Caco-2 (cell line): Measurements from ENCODE around the gene NR1I3. TPM values are rescaled to one million over a fixed set of nuclear protein-coding genes. Genes with fewer than 3 reads are reported as not detected.

Experiments used
- BruUV-seq: library from RNA; stranded (reverse); fragments of 400-500 nt; replicated peaks from 2 replicates; lab custom pipeline; 2021; lab: Mats Ljungman, UMichigan
- CTCF ChIA-PET: fragments of 300-600 bp; sonication (Branson Sonifier 250); formaldehyde crosslinking; loops from one replicate; lab custom pipeline; 2022; ENCODE audit warnings: antibody characterized with exemption; lab: Charles Lee
- POLR2A ChIA-PET: fragments of 300-600 bp; sonication (Branson Sonifier 250); formaldehyde crosslinking; loops from one replicate; lab custom pipeline; 2022; ENCODE audit warnings: antibody characterized with exemption; lab: Charles Lee
- DNase-seq, 2 experiments: peaks; one replicate each; pipeline versions ENCODE4 v3.0.0 to v3.0.0-alpha.2; 2020 to 2022
- H3K27me3 ChIP-seq: replicated peaks from 2 replicates; pipeline ENCODE4 v1.6.0; 2011; ENCODE audit warnings: low read length; ENCODE audit not compliant: control insufficient read depth, insufficient read depth
- H3K36me3 ChIP-seq: 2 replicates; pipeline ENCODE4 v1.5.1; 2011; ENCODE audit warnings: low read length; ENCODE audit not compliant: control insufficient read depth, insufficient read depth
- H3K4me1 ChIP-seq: fragments of 250-450 bp; sonication (Bioruptor Pico); 2 replicates; pipeline ENCODE4 v1.5.1; 2020; ENCODE audit warnings: mild to moderate bottlenecking
- H3K4me3 ChIP-seq: 2 replicates; pipeline ENCODE4 v1.5.1; 2011; ENCODE audit warnings: low read depth, mild to moderate bottlenecking, control low read depth, low read length
- H3K9me3 ChIP-seq: fragments of 250-450 bp; sonication (Bioruptor Pico); 2 replicates; pipeline ENCODE4 v1.5.1; 2020; ENCODE audit warnings: mild to moderate bottlenecking, moderate library complexity
- H3K27ac Mint-ChIP-seq: one replicate; pipeline ENCODE4 v1.8.0; 2022; ENCODE audit warnings: mixed read lengths; ENCODE audit not compliant: unreplicated experiment
- H3K27me3 Mint-ChIP-seq: one replicate; pipeline ENCODE4 v1.8.0; 2022; ENCODE audit warnings: mixed read lengths; ENCODE audit not compliant: insufficient read depth, unreplicated experiment
- H3K36me3 Mint-ChIP-seq: one replicate; pipeline ENCODE4 v1.8.0; 2022; ENCODE audit warnings: mild to moderate bottlenecking, mixed read lengths; ENCODE audit not compliant: insufficient read depth, unreplicated experiment
- H3K4me1 Mint-ChIP-seq: one replicate; pipeline ENCODE4 v1.8.0; 2022; ENCODE audit warnings: low read depth, mixed read lengths; ENCODE audit not compliant: unreplicated experiment
- H3K4me3 Mint-ChIP-seq: one replicate; pipeline ENCODE4 v1.8.0; 2022; ENCODE audit warnings: mild to moderate bottlenecking, moderate library complexity, mixed read lengths; ENCODE audit not compliant: unreplicated experiment
- H3K9me3 Mint-ChIP-seq: one replicate; pipeline ENCODE4 v1.8.0; 2022; ENCODE audit warnings: mixed read lengths; ENCODE audit not compliant: unreplicated experiment
- intact Hi-C: fragments of 100-400 bp; cut with micrococcal nuclease; formaldehyde crosslinking; loops from one replicate; pipeline ENCODE4 v1.10.0; 2022; ENCODE audit not compliant: unreplicated experiment
- total RNA-seq: library from RNA; stranded (reverse); gene quantifications from 2 replicates; pipeline ENCODE4 v1.2.3, GENCODE V29; 2022
- TF ChIP-seq, protein P1 (sequence below), 2 experiments: fragments of 200-600 bp in 1 of 2; IDR thresholded peaks; 1 replicate in 1 of 2; 2 replicates in 1 of 2; pipeline versions ENCODE4 v1.5.1 to v1.8.0; 2011 to 2022; ENCODE audit warnings: antibody characterized with exemption in 1 of 2, control low read depth in 1 of 2, inconsistent platforms in 1 of 2, low read depth in 1 of 2, low read length in 1 of 2, mild to moderate bottlenecking in 1 of 2, moderate library complexity in 1 of 2; ENCODE audit not compliant: insufficient read depth in 1 of 2, severe bottlenecking in 1 of 2, unreplicated experiment in 1 of 2

NR1I3 gene
- total RNA-seq, 1 experiment from 2014 or later, result not detected

GRCh38 chr1:161260376-161261260 is 22.6 kb upstream of the NR1I3 start:
- TF ChIP-seq, protein P1, sequence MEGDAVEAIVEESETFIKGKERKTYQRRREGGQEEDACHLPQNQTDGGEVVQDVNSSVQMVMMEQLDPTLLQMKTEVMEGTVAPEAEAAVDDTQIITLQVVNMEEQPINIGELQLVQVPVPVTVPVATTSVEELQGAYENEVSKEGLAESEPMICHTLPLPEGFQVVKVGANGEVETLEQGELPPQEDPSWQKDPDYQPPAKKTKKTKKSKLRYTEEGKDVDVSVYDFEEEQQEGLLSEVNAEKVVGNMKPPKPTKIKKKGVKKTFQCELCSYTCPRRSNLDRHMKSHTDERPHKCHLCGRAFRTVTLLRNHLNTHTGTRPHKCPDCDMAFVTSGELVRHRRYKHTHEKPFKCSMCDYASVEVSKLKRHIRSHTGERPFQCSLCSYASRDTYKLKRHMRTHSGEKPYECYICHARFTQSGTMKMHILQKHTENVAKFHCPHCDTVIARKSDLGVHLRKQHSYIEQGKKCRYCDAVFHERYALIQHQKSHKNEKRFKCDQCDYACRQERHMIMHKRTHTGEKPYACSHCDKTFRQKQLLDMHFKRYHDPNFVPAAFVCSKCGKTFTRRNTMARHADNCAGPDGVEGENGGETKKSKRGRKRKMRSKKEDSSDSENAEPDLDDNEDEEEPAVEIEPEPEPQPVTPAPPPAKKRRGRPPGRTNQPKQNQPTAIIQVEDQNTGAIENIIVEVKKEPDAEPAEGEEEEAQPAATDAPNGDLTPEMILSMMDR (IDR thresholded peaks at IDR 0.05; ENCODE audit: insufficient read depth in 1 of 2, low read depth in 1 of 2, low read length in 1 of 2, severe bottlenecking in 1 of 2, unreplicated experiment in 1 of 2), result no peak
- Histone ChIP-seq H3K4me1 (peaks cover 13% of the 10 kb centered on the region; the same call in 1 of the 2 replicates), H3K36me3 (no peaks in the 10 kb centered on the region), H3K27me3 (no peaks in the 10 kb centered on the region), H3K9me3 (peaks cover 14% of the 10 kb centered on the region), H3K4me3 (0 out of 2 replicates have a peak overlapping the region, but pooled peaks have one; percentile 9)
- H3K27ac Mint-ChIP-seq, result peak overlapping the region; percentile 76
- peaks cover 21% of the 10 kb centered on the region for H3K4me1 Mint-ChIP-seq
- H3K9me3 Mint-ChIP-seq, result peaks cover 17% of the 10 kb centered on the region
- ChIA-PET CTCF (interaction anchor here (1.2 kb wide), 1 partner anchor 35 kb away, joined by 3 read pairs; the partner anchor contains the start of gene TOMM40L), POLR2A (interaction anchor here (1.3 kb wide), 1 partner anchor 54 kb away, joined by 5 read pairs; the partner anchor contains the start of gene SDHC)
- DNase-seq, result peak in 1 of 2 experiments; percentile 27
- BruUV-seq, result no TSS peak
- peak overlapping the region; percentile 63 for H3K4me3 Mint-ChIP-seq
- intact Hi-C loops, result no loop called here
- H3K36me3 Mint-ChIP-seq, result peaks cover 12% of the 10 kb centered on the region
- no peaks in the 10 kb centered on the region for H3K27me3 Mint-ChIP-seq

DNA sequence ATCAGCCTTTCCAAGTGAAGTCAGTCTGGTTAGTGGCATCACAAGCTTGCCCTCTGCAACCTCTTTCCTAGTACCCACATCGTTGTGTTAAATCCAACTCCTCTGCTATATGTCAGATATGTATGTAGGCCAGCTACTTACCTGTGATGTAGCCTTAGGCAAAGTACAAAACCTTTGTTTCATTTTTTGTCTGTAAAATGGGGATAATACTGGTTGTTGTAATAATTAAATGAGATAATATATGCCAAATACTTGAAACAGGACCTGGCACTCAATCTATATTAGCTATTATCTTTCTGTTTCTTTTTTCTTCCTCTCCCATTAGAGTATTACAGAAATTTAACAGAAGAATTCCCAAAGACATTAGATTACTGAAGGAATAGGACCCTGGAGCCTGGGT is 21.8 kb upstream of the NR1I3 start:
- no peaks in the 10 kb centered on the region for H3K27me3 ChIP-seq
- TF ChIP-seq, protein P1 (IDR thresholded peaks at IDR 0.05; ENCODE audit: insufficient read depth in 1 of 2, low read depth in 1 of 2, low read length in 1 of 2, severe bottlenecking in 1 of 2, unreplicated experiment in 1 of 2), result no peak
- Mint-ChIP-seq H3K27ac (no peak overlapping the region), H3K36me3 (peaks cover 12% of the 10 kb centered on the region), H3K4me1 (peaks cover 24% of the 10 kb centered on the region), H3K9me3 (peaks cover 22% of the 10 kb centered on the region), H3K4me3 (no peak overlapping the region), H3K27me3 (no peaks in the 10 kb centered on the region)
- no peaks in the 10 kb centered on the region for H3K36me3 ChIP-seq
- ChIA-PET POLR2A (no interaction called here), CTCF (no interaction called here)
- no peak overlapping the region for H3K4me3 ChIP-seq
- BruUV-seq, result no TSS peak
- no peak for DNase-seq
- peaks cover 14% of the 10 kb centered on the region for H3K9me3 ChIP-seq
- H3K4me1 ChIP-seq, result peaks cover 13% of the 10 kb centered on the region; the same call in 1 of the 2 replicates
- intact Hi-C loops, result no loop called here

GRCh38 chr1:161259345-161259702 is 21.3 kb upstream of the NR1I3 start:
- no peak overlapping the region for H3K4me3 ChIP-seq
- Mint-ChIP-seq H3K36me3 (peaks cover 12% of the 10 kb centered on the region), H3K4me3 (peak overlapping the region; percentile 47), H3K9me3 (peaks cover 22% of the 10 kb centered on the region), H3K27me3 (no peaks in the 10 kb centered on the region), H3K4me1 (peaks cover 24% of the 10 kb centered on the region), H3K27ac (no peak overlapping the region)
- no peaks in the 10 kb centered on the region for H3K36me3 ChIP-seq
- intact Hi-C loops, result no loop called here
- ChIA-PET CTCF (no interaction called here), POLR2A (no interaction called here)
- peaks cover 14% of the 10 kb centered on the region for H3K9me3 ChIP-seq
- DNase-seq, result no peak
- H3K4me1 ChIP-seq, result peaks cover 13% of the 10 kb centered on the region; the same call in 1 of the 2 replicates
- TF ChIP-seq, protein P1 (IDR thresholded peaks at IDR 0.05; ENCODE audit: insufficient read depth in 1 of 2, low read depth in 1 of 2, low read length in 1 of 2, severe bottlenecking in 1 of 2, unreplicated experiment in 1 of 2), result no peak
- no peaks in the 10 kb centered on the region for H3K27me3 ChIP-seq
- no TSS peak for BruUV-seq
